Measurements from ENCODE around the gene CCDC102B.

DNA sequence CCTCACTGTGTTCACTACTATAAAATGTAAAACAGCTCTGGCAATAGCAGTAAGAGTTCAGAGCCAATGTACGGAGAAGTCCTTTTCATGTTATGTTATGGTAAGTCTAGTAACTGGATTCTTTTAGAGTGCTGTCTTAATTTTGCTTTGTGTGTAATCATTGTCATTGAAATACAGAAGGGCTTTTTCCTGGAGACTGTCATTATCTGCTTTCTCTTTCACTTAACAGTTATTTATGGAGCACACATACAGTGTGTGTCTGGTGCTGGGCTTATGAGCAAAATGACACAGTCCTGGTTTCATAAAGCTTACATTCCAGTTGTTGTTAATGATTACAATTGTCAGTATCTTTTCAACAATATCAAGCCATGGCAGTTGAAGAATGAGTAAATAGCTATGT, 95.5 kb downstream of the CCDC102B start:
- TF ChIP-seq POLR2AphosphoS5 (IDR thresholded peaks at IDR 0.05; ENCODE audit: low read depth, low read length), result no peak
- TF ChIP-seq, protein P1, sequence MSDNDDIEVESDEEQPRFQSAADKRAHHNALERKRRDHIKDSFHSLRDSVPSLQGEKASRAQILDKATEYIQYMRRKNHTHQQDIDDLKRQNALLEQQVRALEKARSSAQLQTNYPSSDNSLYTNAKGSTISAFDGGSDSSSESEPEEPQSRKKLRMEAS (IDR thresholded peaks at IDR 0.05), result no peak
- no peak for TF ChIP-seq CEBPB (IDR thresholded peaks at IDR 0.05; ENCODE audit: low read depth, low read length)
- no peak for TF ChIP-seq RAD21 (IDR thresholded peaks at IDR 0.05 in 1 of 2, conservative IDR thresholded peaks at IDR 0.05 in 1 of 2; ENCODE audit: low read depth in 2 of 2, low read length in 2 of 2)
- no peak for TF ChIP-seq POLR2A (IDR thresholded peaks at IDR 0.05; ENCODE audit: control extremely low read depth in 1 of 2, low read depth in 2 of 2, low read length in 2 of 2)
- TF ChIP-seq CHD2 (IDR thresholded peaks at IDR 0.05; ENCODE audit: low read length), result no peak
- TF ChIP-seq CTBP2 (IDR thresholded peaks at IDR 0.05; ENCODE audit: borderline replicate concordance, insufficient read depth, insufficient read length, low read length), result no peak
